HG02610 (cell line): ENCODE data around the gene WASF2.
"Not testable (repeated sequence)": the region's sequence is repeated elsewhere in the genome, so short reads cannot be mapped to it uniquely, and the experiment has no call there.

Experiments used
- ATAC-seq: cut with Tn5 transposase; IDR thresholded peaks from one replicate; pipeline ENCODE4 v1.9.1; 2021; ENCODE audit warnings: mild to moderate bottlenecking, moderate library complexity; ENCODE audit not compliant: unreplicated experiment

Gene WASF2

GRCh38 chr1:27463916-27464315 lies 26.1 kb downstream of the WASF2 start:
- not testable (repeated sequence) for ATAC-seq

- not testable (repeated sequence) for ATAC-seq
Measured at GRCh38 chr1:27458521-27458920, 31.4 kb downstream of the WASF2 start.

- ATAC-seq: no peak
Measured at GRCh38 chr1:27455139-27455811, 34.7 kb downstream of the WASF2 start.

- ATAC-seq: no peak
Measured at GRCh38 chr1:27454610-27455009, 35.4 kb downstream of the WASF2 start.

- no peak for ATAC-seq
Measured at GRCh38 chr1:27451343-27451742, 38.6 kb downstream of the WASF2 start.

- no peak for ATAC-seq
Measured at GRCh38 chr1:27448982-27449381, 41.0 kb downstream of the WASF2 start.

GRCh38 chr1:27447883-27448282 lies 42.1 kb downstream of the WASF2 start:
- no peak for ATAC-seq

- ATAC-seq: no peak
Measured at GRCh38 chr1:27447399-27447798, 42.6 kb downstream of the WASF2 start.

- ATAC-seq: no peak
Measured at GRCh38 chr1:27446496-27447020, 43.4 kb downstream of the WASF2 start.

GRCh38 chr1:27445177-27445936 lies 44.6 kb downstream of the WASF2 start:
- no peak for ATAC-seq

- no peak for ATAC-seq
Measured at GRCh38 chr1:27444632-27445031, 45.3 kb downstream of the WASF2 start.

- no peak for ATAC-seq
Measured at GRCh38 chr1:27439150-27439549, 50.8 kb downstream of the WASF2 start.

GRCh38 chr1:27438621-27439061 lies 51.3 kb downstream of the WASF2 start:
- ATAC-seq: no peak

GRCh38 chr1:27436204-27437159 lies 53.5 kb downstream of the WASF2 start:
- no peak for ATAC-seq

- ATAC-seq: no peak
Measured at GRCh38 chr1:27435566-27436203, 54.3 kb downstream of the WASF2 start.

GRCh38 chr1:27433706-27434105 lies 56.3 kb downstream of the WASF2 start:
- no peak for ATAC-seq

GRCh38 chr1:27432725-27433124 lies 57.2 kb downstream of the WASF2 start:
- not testable (repeated sequence) for ATAC-seq

- no peak for ATAC-seq
Measured at GRCh38 chr1:27431601-27431940, 58.4 kb downstream of the WASF2 start.

- no peak for ATAC-seq
Measured at GRCh38 chr1:27430903-27431600, 58.9 kb downstream of the WASF2 start.

- no peak for ATAC-seq
Measured at GRCh38 chr1:27429029-27429425, 60.9 kb downstream of the WASF2 start.
